NCI-H774 (cell line): Measurements from ENCODE around the gene DPP9.
"Not testable (repeated sequence)": the region's sequence is repeated elsewhere in the genome, so short reads cannot be mapped to it uniquely, and the experiment has no call there.

ENCODE experiments used
- DNase-seq: peaks from one replicate; lab custom pipeline; 2025; lab: John Stamatoyannopoulos, UW

Gene DPP9

GRCh38 chr19:4684312-4685095 is 39.1 kb downstream of the DPP9 start:
- DNase-seq = no peak

- DNase-seq = no peak
Measured at GRCh38 chr19:4682417-4683200, 41.0 kb downstream of the DPP9 start.

- not testable (repeated sequence) for DNase-seq
Measured at GRCh38 chr19:4680021-4680420, 43.6 kb downstream of the DPP9 start.

GRCh38 chr19:4678881-4679790 is 44.5 kb downstream of the DPP9 start:
- no peak for DNase-seq

- DNase-seq = no peak
Measured at GRCh38 chr19:4676955-4677731, 46.5 kb downstream of the DPP9 start.

- no peak for DNase-seq
Measured at GRCh38 chr19:4675346-4675745, 48.3 kb downstream of the DPP9 start.

- no peak for DNase-seq
Measured at GRCh38 chr19:4673726-4674125, 49.9 kb downstream of the DPP9 start.

GRCh38 chr19:4673216-4673615 is 50.4 kb downstream of the DPP9 start:
- no peak for DNase-seq

- DNase-seq = no peak
Measured at GRCh38 chr19:4671185-4671851, 52.3 kb downstream of the DPP9 start.

- peak; percentile 90 for DNase-seq
Measured at GRCh38 chr19:4669723-4670480, 53.7 kb downstream of the DPP9 start, which contains the start of gene MYDGF. Gene MYDGF (minus strand): TSS chr19:4670342. CDS start chr19:4670334, 8 bp downstream.

- DNase-seq = no peak
Measured at GRCh38 chr19:4664642-4665041, 59.0 kb downstream of the DPP9 start.

- no peak for DNase-seq
Measured at GRCh38 chr19:4662812-4663211, 60.8 kb downstream of the DPP9 start.

GRCh38 chr19:4662020-4662695 is 61.5 kb downstream of the DPP9 start:
- DNase-seq = no peak

- DNase-seq = no peak
Measured at GRCh38 chr19:4660993-4661392, 62.6 kb downstream of the DPP9 start.

- DNase-seq = no peak
Measured at GRCh38 chr19:4660181-4660791, 63.4 kb downstream of the DPP9 start.

GRCh38 chr19:4657835-4658234 is 65.8 kb downstream of the DPP9 start:
- no peak for DNase-seq

- no peak for DNase-seq
Measured at GRCh38 chr19:4657262-4657661, 66.4 kb downstream of the DPP9 start.

- no peak for DNase-seq
Measured at GRCh38 chr19:4656102-4656501, 67.5 kb downstream of the DPP9 start.
